ENCODE results near the gene CRYGD. TPM values are rescaled to one million over a fixed set of nuclear protein-coding genes. Genes with fewer than 3 reads are reported as not detected.
A peak's percentile ranks its signal among the peaks of the same experiment; 100 is the strongest.

CRYGD gene
- total and polyA plus RNA-seq, 9 of the 15 experiments (the other 6 are each of a cell fraction or from before 2014, with no cell fraction given), result not detected

DNA sequence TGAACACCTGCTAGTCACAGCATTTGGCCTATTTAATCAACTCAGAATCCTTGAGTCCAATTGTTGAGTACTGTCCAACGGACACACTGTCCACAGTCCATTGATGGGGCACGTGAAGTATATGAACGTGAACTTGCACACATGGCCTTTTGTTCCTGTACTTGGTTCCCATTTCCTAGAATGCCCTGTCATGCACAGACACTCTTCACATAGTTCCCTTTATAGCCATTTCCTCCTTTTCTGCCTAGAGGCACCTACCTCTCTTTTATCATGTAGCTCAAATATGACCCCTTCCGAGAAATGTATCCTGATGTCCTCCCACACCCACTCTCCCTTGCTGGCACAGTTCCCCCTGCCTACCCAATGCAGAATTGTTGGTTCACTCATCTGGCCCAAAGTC, 47.8 kb upstream of the CRYGD start (continued):
- TF ChIP-seq, protein P1, sequence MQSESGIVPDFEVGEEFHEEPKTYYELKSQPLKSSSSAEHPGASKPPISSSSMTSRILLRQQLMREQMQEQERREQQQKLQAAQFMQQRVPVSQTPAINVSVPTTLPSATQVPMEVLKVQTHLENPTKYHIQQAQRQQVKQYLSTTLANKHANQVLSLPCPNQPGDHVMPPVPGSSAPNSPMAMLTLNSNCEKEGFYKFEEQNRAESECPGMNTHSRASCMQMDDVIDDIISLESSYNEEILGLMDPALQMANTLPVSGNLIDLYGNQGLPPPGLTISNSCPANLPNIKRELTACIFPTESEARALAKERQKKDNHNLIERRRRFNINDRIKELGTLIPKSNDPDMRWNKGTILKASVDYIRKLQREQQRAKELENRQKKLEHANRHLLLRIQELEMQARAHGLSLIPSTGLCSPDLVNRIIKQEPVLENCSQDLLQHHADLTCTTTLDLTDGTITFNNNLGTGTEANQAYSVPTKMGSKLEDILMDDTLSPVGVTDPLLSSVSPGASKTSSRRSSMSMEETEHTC (IDR thresholded peaks at IDR 0.05), result no peak
- TF ChIP-seq TAF1 (IDR thresholded peaks at IDR 0.05; ENCODE audit: control insufficient read depth, extremely low read depth, insufficient read depth, low read length, severe bottlenecking) (no peak), XRCC5 (IDR thresholded peaks at IDR 0.05; ENCODE audit: low read depth, low read length) (no peak), FOSL1 (tag; conservative IDR thresholded peaks at IDR 0.05) (no peak), CTBP1 (IDR thresholded peaks at IDR 0.05; ENCODE audit: borderline replicate concordance) (peak; percentile 48; the same call in 1 of the 2 replicates), PTBP1 (IDR thresholded peaks at IDR 0.05; ENCODE audit: low read depth, low read length) (no peak), ZNF644 (tag; IDR thresholded peaks at IDR 0.05; ENCODE audit: low read depth) (no peak), EP400 (IDR thresholded peaks at IDR 0.05) (0 out of 2 replicates have a peak, but pooled peaks have one; percentile 36), SIX5 (IDR thresholded peaks at IDR 0.05; ENCODE audit: borderline replicate concordance in 1 of 2, insufficient read depth in 1 of 2, low read depth in 1 of 2, low read length in 2 of 2) (no peak), NFRKB (IDR thresholded peaks at IDR 0.05; ENCODE audit: low read depth) (no peak), ATF4 (CRISPR knock-in tag; IDR thresholded peaks at IDR 0.05) (no peak), POLR3A (IDR thresholded peaks at IDR 0.05; ENCODE audit: borderline replicate concordance, extremely low read depth, insufficient read depth, insufficient read length) (no peak), ARNT (IDR thresholded peaks at IDR 0.05) (no peak), SPI1 (IDR thresholded peaks at IDR 0.05; ENCODE audit: borderline replicate concordance, low read depth, low read length) (peak; percentile 78; the same call in 1 of the 2 replicates), ZNF175 (CRISPR knock-in tag; IDR thresholded peaks at IDR 0.05; ENCODE audit: low read depth) (no peak), GABPB2 (CRISPR knock-in tag; conservative IDR thresholded peaks at IDR 0.05) (no peak), IFI16 (CRISPR knock-in tag; IDR thresholded peaks at IDR 0.05) (no peak), NELFE (IDR thresholded peaks at IDR 0.05; ENCODE audit: insufficient read depth, insufficient read length) (no peak), U2AF1 (optimal IDR thresholded peaks at IDR 0.05; ENCODE audit: low read depth, low read length) (no peak), GTF3C2 (IDR thresholded peaks at IDR 0.05; ENCODE audit: borderline replicate concordance, extremely low read depth, insufficient read length) (no peak), ZNF778 (CRISPR knock-in tag; IDR thresholded peaks at IDR 0.05) (no peak), ZNF764 (CRISPR knock-in tag; IDR thresholded peaks at IDR 0.05; ENCODE audit: low read depth) (no peak), DIDO1 (tag; IDR thresholded peaks at IDR 0.05; ENCODE audit: low read depth) (no peak)
- TF ChIP-seq, protein P2, sequence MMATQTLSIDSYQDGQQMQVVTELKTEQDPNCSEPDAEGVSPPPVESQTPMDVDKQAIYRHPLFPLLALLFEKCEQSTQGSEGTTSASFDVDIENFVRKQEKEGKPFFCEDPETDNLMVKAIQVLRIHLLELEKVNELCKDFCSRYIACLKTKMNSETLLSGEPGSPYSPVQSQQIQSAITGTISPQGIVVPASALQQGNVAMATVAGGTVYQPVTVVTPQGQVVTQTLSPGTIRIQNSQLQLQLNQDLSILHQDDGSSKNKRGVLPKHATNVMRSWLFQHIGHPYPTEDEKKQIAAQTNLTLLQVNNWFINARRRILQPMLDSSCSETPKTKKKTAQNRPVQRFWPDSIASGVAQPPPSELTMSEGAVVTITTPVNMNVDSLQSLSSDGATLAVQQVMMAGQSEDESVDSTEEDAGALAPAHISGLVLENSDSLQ (IDR thresholded peaks at IDR 0.05), result no peak

Data from K562 (cell line).